ENCODE measurements around the gene IGFL3.

DNA sequence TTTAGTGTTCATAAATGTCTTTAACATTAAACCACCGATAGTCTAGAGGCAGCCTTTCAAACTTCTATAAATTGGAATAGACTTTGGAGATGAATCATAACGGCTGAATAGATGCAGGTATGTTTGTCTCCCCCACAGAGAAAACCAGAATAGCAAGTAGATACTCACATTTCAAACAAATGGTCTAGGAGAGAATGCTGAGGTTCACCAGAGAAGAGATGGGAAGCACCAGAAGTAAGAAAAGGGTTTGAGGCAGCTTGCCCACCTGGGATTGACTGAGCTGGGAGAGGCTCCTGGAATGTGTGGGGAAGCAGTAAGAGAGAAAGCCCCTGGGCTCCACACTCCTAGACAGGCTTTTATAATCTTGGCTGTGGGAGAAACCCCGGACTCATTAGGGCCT is 6.4 kb downstream of the IGFL3 start:
- TF ChIP-seq EP300 (IDR thresholded peaks at IDR 0.05) (no peak), POLR2A (IDR thresholded peaks at IDR 0.05) (no peak)
- TF ChIP-seq, protein P1, sequence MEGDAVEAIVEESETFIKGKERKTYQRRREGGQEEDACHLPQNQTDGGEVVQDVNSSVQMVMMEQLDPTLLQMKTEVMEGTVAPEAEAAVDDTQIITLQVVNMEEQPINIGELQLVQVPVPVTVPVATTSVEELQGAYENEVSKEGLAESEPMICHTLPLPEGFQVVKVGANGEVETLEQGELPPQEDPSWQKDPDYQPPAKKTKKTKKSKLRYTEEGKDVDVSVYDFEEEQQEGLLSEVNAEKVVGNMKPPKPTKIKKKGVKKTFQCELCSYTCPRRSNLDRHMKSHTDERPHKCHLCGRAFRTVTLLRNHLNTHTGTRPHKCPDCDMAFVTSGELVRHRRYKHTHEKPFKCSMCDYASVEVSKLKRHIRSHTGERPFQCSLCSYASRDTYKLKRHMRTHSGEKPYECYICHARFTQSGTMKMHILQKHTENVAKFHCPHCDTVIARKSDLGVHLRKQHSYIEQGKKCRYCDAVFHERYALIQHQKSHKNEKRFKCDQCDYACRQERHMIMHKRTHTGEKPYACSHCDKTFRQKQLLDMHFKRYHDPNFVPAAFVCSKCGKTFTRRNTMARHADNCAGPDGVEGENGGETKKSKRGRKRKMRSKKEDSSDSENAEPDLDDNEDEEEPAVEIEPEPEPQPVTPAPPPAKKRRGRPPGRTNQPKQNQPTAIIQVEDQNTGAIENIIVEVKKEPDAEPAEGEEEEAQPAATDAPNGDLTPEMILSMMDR (IDR thresholded peaks at IDR 0.05), result no peak

All from gastroesophageal sphincter (tissue), 3 donors.